DOHH2 (cell line): Measurements from ENCODE around the gene YDJC.
A peak's percentile ranks its signal among the peaks of the same experiment; 100 is the strongest.
"Not testable (repeated sequence)": the region's sequence is repeated elsewhere in the genome, so short reads cannot be mapped to it uniquely, and the experiment has no call there.

Source experiments
- H3F3A ChIP-seq: fragments of 200-600 bp; sonication (generic), shearing (Covaris generic); 2 replicates; pipeline ENCODE4 v1.6.0; 2016; ENCODE audit warnings: antibody characterized with exemption, mild to moderate bottlenecking; ENCODE audit not compliant: control insufficient read depth, insufficient read depth
- H3K27ac ChIP-seq: fragments of 200-600 bp; sonication (generic); 2 replicates; pipeline ENCODE4 v1.5.1; 2014; ENCODE audit warnings: low read depth, mild to moderate bottlenecking, low read length, moderate library complexity
- H3K27me3 ChIP-seq: fragments of 200-600 bp; sonication (generic); 2 replicates; pipeline ENCODE4 v1.6.1; 2014; ENCODE audit warnings: mild to moderate bottlenecking, low read length, mixed read lengths; ENCODE audit not compliant: control insufficient read depth
- H3K36me3 ChIP-seq: fragments of 200-600 bp; sonication (generic); 2 replicates; pipeline ENCODE4 v1.6.1; 2014; ENCODE audit warnings: mild to moderate bottlenecking, low read length, moderate library complexity, mixed read lengths; ENCODE audit not compliant: control insufficient read depth
- H3K4me1 ChIP-seq: fragments of 200-600 bp; sonication (generic); 2 replicates; pipeline ENCODE4 v1.6.1; 2014; ENCODE audit warnings: mild to moderate bottlenecking, low read length, mixed read lengths; ENCODE audit not compliant: control insufficient read depth
- H3K4me2 ChIP-seq: fragments of 200-600 bp; sonication (generic); 2 replicates; pipeline ENCODE4 v1.6.0; 2014; ENCODE audit warnings: mild to moderate bottlenecking, low read length, moderate library complexity
- H3K4me3 ChIP-seq: fragments of 200-600 bp; sonication (generic); 2 replicates; pipeline ENCODE4 v1.5.1; 2014; ENCODE audit warnings: mild to moderate bottlenecking, low read length, mixed read lengths
- H3K79me2 ChIP-seq: fragments of 200-600 bp; sonication (generic); 2 replicates; pipeline ENCODE4 v1.6.1; 2014; ENCODE audit warnings: mild to moderate bottlenecking, low read length, mixed read lengths; ENCODE audit not compliant: control insufficient read depth
- H3K9me2 ChIP-seq: fragments of 200-600 bp; sonication (generic); replicated peaks from 2 replicates; pipeline ENCODE4 v1.6.1; 2014; ENCODE audit warnings: mild to moderate bottlenecking, low read length, mixed read lengths; ENCODE audit not compliant: control insufficient read depth
- H3K9me3 ChIP-seq: fragments of 200-600 bp; sonication (generic); 2 replicates; pipeline ENCODE4 v1.6.1; 2014; ENCODE audit warnings: antibody characterized with exemption, low read length, mixed read lengths; ENCODE audit not compliant: control insufficient read depth, insufficient read depth
- H4K20me1 ChIP-seq: fragments of 200-600 bp; sonication (generic); 2 replicates; pipeline ENCODE4 v1.6.0; 2014; ENCODE audit warnings: low read depth, mild to moderate bottlenecking, antibody characterized with exemption, low read length, moderate library complexity; ENCODE audit not compliant: control insufficient read depth, insufficient read depth
- CTCF ChIP-seq: fragments of 200-600 bp; sonication (generic); IDR thresholded peaks from one replicate; pipeline ENCODE4 v1.5.1; 2014; ENCODE audit warnings: antibody characterized with exemption, mild to moderate bottlenecking, low read depth, low read length; ENCODE audit not compliant: poor library complexity, severe bottlenecking
- EZH2phosphoT487 ChIP-seq: fragments of 200-600 bp; sonication (generic); IDR thresholded peaks from 2 replicates; pipeline ENCODE4 v1.6.1; 2017; ENCODE audit warnings: borderline replicate concordance, mild to moderate bottlenecking, antibody characterized with exemption, low read length, moderate library complexity, mixed read lengths

Gene YDJC

GRCh38 chr22:21646608-21647590, 17.1 kb upstream of the YDJC start:
- Histone ChIP-seq H3K4me2 (peak overlapping the region; percentile 38), H4K20me1 (peaks cover 4% of the 10 kb centered on the region; the same call in 1 of the 2 replicates), H3K9me3 (no peaks in the 10 kb centered on the region), H3K79me2 (peaks cover 28% of the 10 kb centered on the region), H3K27ac (no peak overlapping the region), H3K36me3 (peaks cover 40% of the 10 kb centered on the region), H3K4me3 (no peak overlapping the region), H3F3A (no peaks in the 10 kb centered on the region; the same call in 1 of the 2 replicates), H3K4me1 (peaks cover 43% of the 10 kb centered on the region), H3K9me2 (no peaks in the 10 kb centered on the region), H3K27me3 (no peaks in the 10 kb centered on the region)
- peak; percentile 94 for TF ChIP-seq CTCF
- TF ChIP-seq EZH2phosphoT487 = no peak

GRCh38 chr22:21645513-21645912, 15.7 kb upstream of the YDJC start:
- peaks cover 44% of the 10 kb centered on the region for H3K4me1 ChIP-seq
- not testable (repeated sequence) for H3K27ac ChIP-seq, H3K4me2 ChIP-seq, H3K9me2 ChIP-seq, H3K9me3 ChIP-seq, H3F3A ChIP-seq, H4K20me1 ChIP-seq, H3K27me3 ChIP-seq, H3K4me3 ChIP-seq
- peaks cover 40% of the 10 kb centered on the region for H3K36me3 ChIP-seq
- peaks cover 28% of the 10 kb centered on the region for H3K79me2 ChIP-seq

- Histone ChIP-seq H3K27me3 (no peaks in the 10 kb centered on the region), H3K4me3 (peak overlapping the region; percentile 85), H3K36me3 (peaks cover 33% of the 10 kb centered on the region), H3K9me2 (no peaks in the 10 kb centered on the region), H3K9me3 (no peaks in the 10 kb centered on the region), H4K20me1 (peaks cover 4% of the 10 kb centered on the region; the same call in 1 of the 2 replicates), H3K27ac (no peak overlapping the region), H3K79me2 (peaks cover 28% of the 10 kb centered on the region), H3F3A (no peaks in the 10 kb centered on the region; the same call in 1 of the 2 replicates), H3K4me1 (peaks cover 32% of the 10 kb centered on the region), H3K4me2 (peak overlapping the region; percentile 94)
- TF ChIP-seq EZH2phosphoT487 (no peak), CTCF (peak; percentile 52)
Observed at GRCh38 chr22:21643533-21644357, 13.9 kb upstream of the YDJC start.
